H9 (cell line): Measurements from ENCODE around the gene OTUD4. TPM values are rescaled to one million over a fixed set of nuclear protein-coding genes. Genes with fewer than 3 reads are reported as not detected.

Experiments used
- DNase-seq: peaks from one replicate; pipeline ENCODE4 v3.0.0-alpha.2; 2017
- H2AFZ ChIP-seq: one replicate; pipeline ENCODE4 v1.6.1; 2013; ENCODE audit warnings: mild to moderate bottlenecking, low read length, control low read depth, moderate library complexity
- H2AK5ac ChIP-seq: 2 replicates; pipeline ENCODE4 v1.6.1; 2013; ENCODE audit warnings: low read length, control low read depth, mixed read lengths; ENCODE audit not compliant: insufficient read length
- H2BK120ac ChIP-seq: one replicate; pipeline ENCODE4 v1.6.1; 2013; ENCODE audit warnings: low read depth, mild to moderate bottlenecking, low read length, control low read depth, inconsistent platforms; ENCODE audit not compliant: poor library complexity, severe bottlenecking
- H2BK12ac ChIP-seq: 2 replicates; pipeline ENCODE4 v1.6.1; 2013; ENCODE audit warnings: low read length, control low read depth, mixed read lengths, low read depth; ENCODE audit not compliant: insufficient read length
- H2BK15ac ChIP-seq: 2 replicates; pipeline ENCODE4 v1.6.1; 2013; ENCODE audit warnings: low read depth, low read length, control low read depth
- H2BK20ac ChIP-seq: one replicate; pipeline ENCODE4 v1.6.1; 2013; ENCODE audit warnings: low read depth, mild to moderate bottlenecking, low read length, control low read depth, inconsistent platforms; ENCODE audit not compliant: poor library complexity, severe bottlenecking
- H2BK5ac ChIP-seq: 2 replicates; pipeline ENCODE4 v1.6.1; 2013; ENCODE audit warnings: low read length, control low read depth, mixed read lengths; ENCODE audit not compliant: insufficient read length
- H3K14ac ChIP-seq: 2 replicates; pipeline ENCODE4 v1.6.1; 2013; ENCODE audit warnings: low read length, control low read depth; ENCODE audit not compliant: insufficient read depth
- H3K18ac ChIP-seq: 2 replicates; pipeline ENCODE4 v1.6.1; 2013; ENCODE audit warnings: low read depth, mild to moderate bottlenecking, mixed read lengths, low read length, control low read depth; ENCODE audit not compliant: insufficient read length
- H3K23ac ChIP-seq: 2 replicates; pipeline ENCODE4 v1.6.1; 2013; ENCODE audit warnings: low read length, control low read depth, mixed read lengths, low read depth; ENCODE audit not compliant: insufficient read length
- H3K23me2 ChIP-seq: 2 replicates; pipeline ENCODE4 v1.6.1; 2013; ENCODE audit warnings: low read depth, mild to moderate bottlenecking, mixed read lengths, low read length, control low read depth; ENCODE audit not compliant: insufficient read length, poor library complexity, severe bottlenecking
- H3K27ac ChIP-seq: 2 replicates; pipeline ENCODE4 v1.5.1; 2013; ENCODE audit warnings: low read length, control low read depth, mixed read lengths, low read depth; ENCODE audit not compliant: insufficient read length
- H3K27me3 ChIP-seq: 2 replicates; pipeline ENCODE4 v1.6.1; 2013; ENCODE audit warnings: low read length, control low read depth, inconsistent platforms; ENCODE audit not compliant: insufficient read depth
- H3K4ac ChIP-seq: 2 replicates; pipeline ENCODE4 v1.6.1; 2013; ENCODE audit warnings: low read depth, mild to moderate bottlenecking, control low read depth, inconsistent platforms, low read length, moderate library complexity
- H3K4me1 ChIP-seq: 2 replicates; pipeline ENCODE4 v1.6.1; 2013; ENCODE audit warnings: low read length, control low read depth, inconsistent platforms; ENCODE audit not compliant: insufficient read depth
- H3K4me2 ChIP-seq: 2 replicates; pipeline ENCODE4 v1.6.1; 2013; ENCODE audit warnings: low read length, control low read depth, mixed read lengths; ENCODE audit not compliant: insufficient read length, insufficient read depth
- H3K56ac ChIP-seq: 2 replicates; pipeline ENCODE4 v1.6.1; 2013; ENCODE audit warnings: low read depth, mild to moderate bottlenecking, mixed read lengths, low read length, control low read depth; ENCODE audit not compliant: insufficient read length
- H3K79me1 ChIP-seq: 2 replicates; pipeline ENCODE4 v1.6.1; 2013; ENCODE audit warnings: low read depth, mild to moderate bottlenecking, moderate library complexity, low read length, control low read depth, inconsistent platforms; ENCODE audit not compliant: insufficient read depth, poor library complexity, severe bottlenecking
- H3K79me2 ChIP-seq: 2 replicates; pipeline ENCODE4 v1.6.1; 2013; ENCODE audit warnings: low read length, control low read depth, inconsistent platforms; ENCODE audit not compliant: insufficient read depth
- H3K9ac ChIP-seq: 2 replicates; pipeline ENCODE4 v1.6.1; 2013; ENCODE audit warnings: low read length, control low read depth, mixed read lengths; ENCODE audit not compliant: insufficient read length; ENCODE audit errors: extremely low read depth
- H3K9me3 ChIP-seq: one replicate; pipeline ENCODE4 v1.6.1; 2013; ENCODE audit warnings: low read depth, low read length, inconsistent platforms; ENCODE audit not compliant: control insufficient read depth
- H3T11ph ChIP-seq: one replicate; pipeline ENCODE4 v1.6.1; 2013; ENCODE audit warnings: mild to moderate bottlenecking, low read length, control low read depth, inconsistent platforms
- H4K20me1 ChIP-seq: one replicate; pipeline ENCODE4 v1.6.1; 2013; ENCODE audit not compliant: control insufficient read depth, insufficient read length, insufficient read depth
- H4K5ac ChIP-seq: 2 replicates; pipeline ENCODE4 v1.6.1; 2013; ENCODE audit warnings: low read depth, mild to moderate bottlenecking, mixed read lengths, low read length, control low read depth; ENCODE audit not compliant: insufficient read length
- H4K8ac ChIP-seq: replicated peaks from 2 replicates; pipeline ENCODE4 v1.6.1; 2013; ENCODE audit warnings: low read length, control low read depth, mixed read lengths, low read depth; ENCODE audit not compliant: insufficient read length
- H4K91ac ChIP-seq: 2 replicates; pipeline ENCODE4 v1.6.1; 2013; ENCODE audit warnings: low read depth, mild to moderate bottlenecking, moderate library complexity, mixed read lengths, low read length, control low read depth; ENCODE audit not compliant: insufficient read length
- H3K27ac Mint-ChIP-seq, 3 experiments: 2 replicates in 2 of 3; 3 replicates in 1 of 3; pipeline ENCODE4 v1.8.0; 2020 to 2021; ENCODE audit warnings: mixed read lengths in 3 of 3, mild to moderate bottlenecking in 1 of 3, moderate library complexity in 1 of 3
- H3K27me3 Mint-ChIP-seq: 2 replicates; pipeline ENCODE4 v1.8.0; 2021; ENCODE audit warnings: low read depth, mild to moderate bottlenecking, moderate library complexity, mixed read lengths
- H3K36me3 Mint-ChIP-seq, 3 experiments: 2 replicates in 2 of 3; 3 replicates in 1 of 3; pipeline ENCODE4 v1.8.0; 2020 to 2021; ENCODE audit warnings: low read depth in 3 of 3, mixed read lengths in 3 of 3; ENCODE audit not compliant: insufficient read depth in 1 of 3
- H3K4me1 Mint-ChIP-seq, 2 experiments: 2 replicates each; pipeline ENCODE4 v1.8.0; 2020; ENCODE audit warnings: mixed read lengths in 2 of 2
- H3K4me3 Mint-ChIP-seq, 2 experiments: 2 replicates in 1 of 2; 3 replicates in 1 of 2; pipeline ENCODE4 v1.8.0; 2020 to 2021; ENCODE audit warnings: mild to moderate bottlenecking in 2 of 2, mixed read lengths in 2 of 2, moderate library complexity in 1 of 2
- H3K9me3 Mint-ChIP-seq, 2 experiments: 2 replicates in 1 of 2; 3 replicates in 1 of 2; pipeline ENCODE4 v1.8.0; 2020; ENCODE audit warnings: mild to moderate bottlenecking in 2 of 2, mixed read lengths in 2 of 2, moderate library complexity in 1 of 2
- WGBS: extraction: QIAGEN DNeasy Blood & Tissue Kit; methylation state at CpG from one replicate; pipeline ENCODE4 v1.1.7; 2013; ENCODE audit warnings: missing lambda C conversion rate, low lambda C conversion rate, mixed read lengths; ENCODE audit not compliant: insufficient read length; ENCODE audit errors: extremely low coverage; 5-methylcytosine and 5-hydroxymethylcytosine counted together
- total RNA-seq: library from RNA; stranded (reverse); gene quantifications from 2 replicates; pipeline ENCODE4 v1.2.1, GENCODE V29; 2021
- TF ChIP-seq, protein P1 (sequence below): fragments of 200-600 bp; sonication (generic); conservative IDR thresholded peaks from 3 replicates; pipeline ENCODE4 v1.8.0; 2021; ENCODE audit warnings: antibody characterized with exemption, mild to moderate bottlenecking

OTUD4 gene
- total RNA-seq, 1 experiment from 2014 or later: 59.0 TPM

DNA sequence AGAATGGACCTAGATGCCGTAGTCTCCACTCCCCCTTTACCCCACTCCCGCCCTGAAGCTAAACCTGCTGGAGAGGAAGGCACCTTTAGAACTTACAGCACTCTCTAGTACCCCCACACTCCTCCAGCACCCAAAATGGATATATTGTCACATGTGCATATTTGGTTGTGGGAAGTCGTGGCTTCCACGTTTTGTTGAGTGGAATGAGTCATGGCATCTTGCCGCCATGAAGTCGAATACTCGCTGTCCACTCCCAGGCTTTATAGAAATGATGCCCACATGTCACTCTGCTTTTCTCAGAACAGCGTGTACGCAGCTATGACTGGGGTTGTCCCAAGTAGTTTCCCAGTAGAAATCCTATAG is 81.7 kb downstream of the OTUD4 start:
- Histone ChIP-seq H2BK12ac (no peak overlapping the region), H3K27me3 (no peaks in the 10 kb centered on the region), H3K27ac (no peak overlapping the region), H2BK120ac (no peak overlapping the region), H3K14ac (peak overlapping the region; percentile 95), H3K9me3 (no peaks in the 10 kb centered on the region), H3K56ac (peak overlapping the region; percentile 50), H3K23me2 (peaks cover 5% of the 10 kb centered on the region), H3K4me1 (no peaks in the 10 kb centered on the region), H3K79me1 (no peaks in the 10 kb centered on the region), H4K8ac (no peak overlapping the region), H2BK20ac (no peak overlapping the region), H2BK5ac (no peak overlapping the region), H3K79me2 (peaks cover 40% of the 10 kb centered on the region), H3K4ac (0 out of 2 replicates have a peak overlapping the region, but pooled peaks have one; percentile 8), H4K5ac (peak overlapping the region; percentile 49), H2AFZ (no peak overlapping the region), H4K91ac (peak overlapping the region; percentile 11), H3K23ac (no peak overlapping the region), H3K18ac (peak overlapping the region; percentile 88), H3K9ac (peak overlapping the region; percentile 97), H2AK5ac (no peak overlapping the region), H3K4me2 (peak overlapping the region; percentile 95), H2BK15ac (no peak overlapping the region), H4K20me1 (no peaks in the 10 kb centered on the region), H3T11ph (no peak overlapping the region)
- Mint-ChIP-seq H3K4me1 (peaks cover 10 to 15% of the 10 kb centered on the region in 2 experiments), H3K9me3 (peaks cover 0 to 4% of the 10 kb centered on the region in 2 experiments; a peak in 1 of 5 replicates), H3K36me3 (peaks cover 20 to 22% (median 22%) of the 10 kb centered on the region in 3 experiments), H3K4me3 (peak overlapping the region; percentile 98 to 99), H3K27me3 (no peaks in the 10 kb centered on the region), H3K27ac (peak overlapping the region in 2 of 3 experiments; percentile 98 to 100; a peak in 6 of 7 replicates)
- DNase-seq: no peak
- TF ChIP-seq, protein P1, sequence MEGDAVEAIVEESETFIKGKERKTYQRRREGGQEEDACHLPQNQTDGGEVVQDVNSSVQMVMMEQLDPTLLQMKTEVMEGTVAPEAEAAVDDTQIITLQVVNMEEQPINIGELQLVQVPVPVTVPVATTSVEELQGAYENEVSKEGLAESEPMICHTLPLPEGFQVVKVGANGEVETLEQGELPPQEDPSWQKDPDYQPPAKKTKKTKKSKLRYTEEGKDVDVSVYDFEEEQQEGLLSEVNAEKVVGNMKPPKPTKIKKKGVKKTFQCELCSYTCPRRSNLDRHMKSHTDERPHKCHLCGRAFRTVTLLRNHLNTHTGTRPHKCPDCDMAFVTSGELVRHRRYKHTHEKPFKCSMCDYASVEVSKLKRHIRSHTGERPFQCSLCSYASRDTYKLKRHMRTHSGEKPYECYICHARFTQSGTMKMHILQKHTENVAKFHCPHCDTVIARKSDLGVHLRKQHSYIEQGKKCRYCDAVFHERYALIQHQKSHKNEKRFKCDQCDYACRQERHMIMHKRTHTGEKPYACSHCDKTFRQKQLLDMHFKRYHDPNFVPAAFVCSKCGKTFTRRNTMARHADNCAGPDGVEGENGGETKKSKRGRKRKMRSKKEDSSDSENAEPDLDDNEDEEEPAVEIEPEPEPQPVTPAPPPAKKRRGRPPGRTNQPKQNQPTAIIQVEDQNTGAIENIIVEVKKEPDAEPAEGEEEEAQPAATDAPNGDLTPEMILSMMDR: no peak
- WGBS: no CpG with 5 or more reads among the region's 9 CpGs
